ENCODE results near the gene PPFIBP1.

The PPFIBP1 gene

GRCh38 chr12:27703720-27704452 is 179.9 kb downstream of the PPFIBP1 start:
- TF ChIP-seq CTCF (IDR thresholded peaks at IDR 0.05; ENCODE audit: low read depth, low read length), result peak; percentile 86
- H3K4me3 ChIP-seq (replicated peaks in 1 of 2; ENCODE audit: low read depth in 2 of 2, low read length in 2 of 2), result no peak overlapping the region
- peak; percentile 91 to 96 for DNase-seq (ENCODE audit: low read depth in 2 of 2)

GRCh38 chr12:27705263-27705662 is 181.3 kb downstream of the PPFIBP1 start:
- TF ChIP-seq CTCF (IDR thresholded peaks at IDR 0.05; ENCODE audit: low read depth, low read length), result no peak
- DNase-seq (ENCODE audit: low read depth in 2 of 2), result no peak
- H3K4me3 ChIP-seq (replicated peaks in 1 of 2; ENCODE audit: low read depth in 2 of 2, low read length in 2 of 2), result no peak overlapping the region

- no peak overlapping the region for H3K4me3 ChIP-seq (replicated peaks in 1 of 2; ENCODE audit: low read depth in 2 of 2, low read length in 2 of 2)
- TF ChIP-seq CTCF (IDR thresholded peaks at IDR 0.05; ENCODE audit: low read depth, low read length), result no peak
- DNase-seq (ENCODE audit: low read depth in 2 of 2), result no peak
These were observed 183.2 kb downstream of the PPFIBP1 start for GRCh38 chr12:27707216-27707615.

- H3K4me3 ChIP-seq (replicated peaks in 1 of 2; ENCODE audit: low read depth in 2 of 2, low read length in 2 of 2), result no peak overlapping the region
- no peak for TF ChIP-seq CTCF (IDR thresholded peaks at IDR 0.05; ENCODE audit: low read depth, low read length)
- no peak for DNase-seq (ENCODE audit: low read depth in 2 of 2)
These were observed 185.4 kb downstream of the PPFIBP1 start for GRCh38 chr12:27709212-27709931.

- peak overlapping the region; percentile 97 to 100 for H3K4me3 ChIP-seq (replicated peaks in 1 of 2; ENCODE audit: low read depth in 2 of 2, low read length in 2 of 2)
- DNase-seq (ENCODE audit: low read depth in 2 of 2), result peak; percentile 58 to 74
- TF ChIP-seq CTCF (IDR thresholded peaks at IDR 0.05; ENCODE audit: low read depth, low read length), result no peak
These were observed 186.1 kb downstream of the PPFIBP1 start for GRCh38 chr12:27709932-27710591.

- TF ChIP-seq CTCF (IDR thresholded peaks at IDR 0.05; ENCODE audit: low read depth, low read length), result no peak
- H3K4me3 ChIP-seq (replicated peaks in 1 of 2; ENCODE audit: low read depth in 2 of 2, low read length in 2 of 2), result peak within 1 kb of the TSS; percentile 97 to 100
- DNase-seq (ENCODE audit: low read depth in 2 of 2), result peak; percentile 95
These were observed 186.7 kb downstream of the PPFIBP1 start, which contains the start of gene MRPS35 for GRCh38 chr12:27710592-27711316. TSS of gene MRPS35 (plus strand) at chr12:27710832. CDS start at chr12:27710844, 12 bp downstream.

Data from cardiac fibroblast (primary cell).